Duodenal mucosa (tissue), 2 donors: Measurements from ENCODE around the gene FLT1.

Source experiments
- H3K27ac ChIP-seq: one replicate; pipeline ENCODE4 v1.7.0; 2013; ENCODE audit warnings: low read depth, low read length
- H3K27me3 ChIP-seq, 2 donors: one replicate each; pipeline ENCODE4 v1.7.0; 2013; ENCODE audit warnings: low read length in 2 of 2, control low read depth in 1 of 2; ENCODE audit not compliant: insufficient read depth in 2 of 2, control insufficient read depth in 1 of 2
- H3K36me3 ChIP-seq, 2 donors: one replicate each; pipeline ENCODE4 v1.7.0; 2013; ENCODE audit warnings: low read length in 2 of 2, control low read depth in 1 of 2; ENCODE audit not compliant: insufficient read depth in 2 of 2, control insufficient read depth in 1 of 2
- H3K4me1 ChIP-seq, 2 donors: one replicate each; pipeline ENCODE4 v1.7.0; 2013; ENCODE audit warnings: low read length in 2 of 2, control low read depth in 1 of 2; ENCODE audit not compliant: insufficient read depth in 2 of 2, control insufficient read depth in 1 of 2
- H3K4me3 ChIP-seq, 2 donors: one replicate each; pipeline ENCODE4 v1.7.0; 2013; ENCODE audit warnings: low read length in 2 of 2, low read depth in 1 of 2
- H3K9ac ChIP-seq, 2 donors: one replicate each; pipeline ENCODE4 v1.7.0; 2013; ENCODE audit warnings: low read length in 2 of 2, low read depth in 1 of 2
- H3K9me3 ChIP-seq, 2 donors: one replicate each; pipeline ENCODE4 v1.7.0; 2013; ENCODE audit warnings: low read length in 2 of 2, control low read depth in 1 of 2; ENCODE audit not compliant: control insufficient read depth in 1 of 2

The FLT1 gene

DNA sequence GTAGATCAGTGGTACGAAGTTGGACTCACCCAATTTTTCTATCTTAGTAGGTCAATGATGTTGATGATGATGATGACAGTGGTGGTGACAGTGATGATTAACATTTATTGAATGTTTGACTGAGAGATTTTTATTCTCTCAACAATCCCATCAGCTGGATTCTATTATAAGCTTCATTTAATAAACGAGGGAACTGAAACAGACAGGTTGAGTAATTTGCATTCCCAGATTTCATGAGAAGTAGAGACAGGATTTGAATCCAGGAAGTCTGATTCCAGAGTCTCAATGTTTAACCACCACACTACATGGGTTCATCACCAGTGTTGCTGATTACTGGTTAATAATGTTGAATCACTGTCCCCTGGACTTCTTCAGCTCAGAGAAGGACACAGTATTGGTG is 168.9 kb downstream of the FLT1 start:
- no peak overlapping the region for H3K4me3 ChIP-seq
- H3K9ac ChIP-seq = no peak overlapping the region
- no peaks in the 10 kb centered on the region for H3K27me3 ChIP-seq
- H3K36me3 ChIP-seq = no peaks in the 10 kb centered on the region
- H3K4me1 ChIP-seq = no peaks in the 10 kb centered on the region
- H3K9me3 ChIP-seq = no peaks in the 10 kb centered on the region
- H3K27ac ChIP-seq = no peak overlapping the region

GRCh38 chr13:28325022-28325421 is 169.9 kb downstream of the FLT1 start:
- Histone ChIP-seq H3K9me3 (no peaks in the 10 kb centered on the region), H3K36me3 (no peaks in the 10 kb centered on the region), H3K9ac (no peak overlapping the region), H3K27ac (no peak overlapping the region), H3K4me3 (no peak overlapping the region), H3K4me1 (no peaks in the 10 kb centered on the region), H3K27me3 (no peaks in the 10 kb centered on the region)

- H3K27ac ChIP-seq = no peak overlapping the region
- no peaks in the 10 kb centered on the region for H3K27me3 ChIP-seq
- no peaks in the 10 kb centered on the region for H3K9me3 ChIP-seq
- no peaks in the 10 kb centered on the region for H3K36me3 ChIP-seq
- H3K9ac ChIP-seq = no peak overlapping the region
- H3K4me3 ChIP-seq = no peak overlapping the region
- H3K4me1 ChIP-seq = no peaks in the 10 kb centered on the region
These were observed 170.6 kb downstream of the FLT1 start for GRCh38 chr13:28324181-28324789.

DNA sequence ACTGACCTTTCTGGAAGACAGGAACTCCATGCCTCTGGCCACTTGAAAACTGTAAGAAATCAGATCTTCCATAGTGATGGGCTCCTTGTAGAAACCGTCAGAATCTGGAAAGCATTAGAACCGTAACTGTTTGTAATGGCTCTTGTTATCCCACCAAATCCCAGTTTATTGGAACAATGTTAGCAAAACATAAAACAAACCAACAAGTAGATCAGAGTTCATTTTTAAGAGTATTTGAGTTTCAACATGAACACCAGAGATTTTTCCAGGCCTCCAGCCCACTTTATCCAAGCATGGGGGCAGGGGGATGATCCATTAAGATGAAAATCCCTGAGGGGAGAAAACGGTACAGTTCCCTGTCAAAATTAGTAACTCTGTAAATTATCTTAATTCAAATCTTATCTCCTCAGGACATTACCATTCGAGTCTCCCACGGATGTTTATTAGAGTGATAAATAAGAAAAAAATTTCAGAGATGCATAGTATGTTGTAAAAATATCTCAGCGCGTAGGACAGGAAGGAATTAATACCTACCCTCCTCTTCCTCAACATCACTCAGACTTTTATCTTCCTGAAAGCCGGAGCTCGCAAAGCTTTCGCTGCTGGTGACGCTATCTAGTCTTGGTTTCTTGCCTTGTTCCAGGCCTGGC is 172.5 kb downstream of the FLT1 start:
- Histone ChIP-seq H3K9ac (no peak overlapping the region), H3K4me3 (no peak overlapping the region), H3K27ac (no peak overlapping the region), H3K27me3 (no peaks in the 10 kb centered on the region), H3K36me3 (no peaks in the 10 kb centered on the region), H3K9me3 (no peaks in the 10 kb centered on the region), H3K4me1 (no peaks in the 10 kb centered on the region)

DNA sequence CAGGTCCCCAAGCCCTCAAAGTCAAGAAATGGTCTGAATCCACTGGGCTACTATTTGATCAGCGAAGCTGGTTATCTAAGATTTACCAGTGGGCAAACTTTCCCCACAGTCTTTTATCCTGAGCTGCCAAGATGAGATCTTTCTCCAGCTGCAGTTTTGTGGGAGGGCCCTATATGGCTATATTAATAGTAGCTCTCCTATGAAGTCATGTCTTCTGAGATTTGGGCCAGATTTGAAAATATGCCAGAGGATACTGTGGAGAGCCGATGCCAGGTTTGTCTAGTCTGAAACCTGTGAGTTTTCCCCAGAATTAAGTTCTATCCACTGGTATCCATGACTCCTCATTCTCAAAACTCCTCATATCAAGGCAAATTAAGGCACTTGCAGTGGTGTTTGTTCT is 173.2 kb downstream of the FLT1 start:
- Histone ChIP-seq H3K36me3 (no peaks in the 10 kb centered on the region), H3K9ac (no peak overlapping the region), H3K9me3 (no peaks in the 10 kb centered on the region), H3K27ac (no peak overlapping the region), H3K27me3 (no peaks in the 10 kb centered on the region), H3K4me3 (no peak overlapping the region), H3K4me1 (no peaks in the 10 kb centered on the region)

- H3K27ac ChIP-seq = no peak overlapping the region
- H3K27me3 ChIP-seq = no peaks in the 10 kb centered on the region
- H3K36me3 ChIP-seq = no peaks in the 10 kb centered on the region
- no peak overlapping the region for H3K9ac ChIP-seq
- H3K4me3 ChIP-seq = no peak overlapping the region
- no peaks in the 10 kb centered on the region for H3K9me3 ChIP-seq
- no peaks in the 10 kb centered on the region for H3K4me1 ChIP-seq
These were observed 173.9 kb downstream of the FLT1 start for GRCh38 chr13:28320884-28321574.

GRCh38 chr13:28320209-28320608 is 174.7 kb downstream of the FLT1 start:
- Histone ChIP-seq H3K36me3 (no peaks in the 10 kb centered on the region), H3K4me3 (no peak overlapping the region), H3K9me3 (no peaks in the 10 kb centered on the region), H3K9ac (no peak overlapping the region), H3K4me1 (no peaks in the 10 kb centered on the region), H3K27me3 (no peaks in the 10 kb centered on the region), H3K27ac (no peak overlapping the region)

- H3K36me3 ChIP-seq = no peaks in the 10 kb centered on the region
- H3K9ac ChIP-seq = no peak overlapping the region
- no peaks in the 10 kb centered on the region for H3K4me1 ChIP-seq
- H3K27me3 ChIP-seq = no peaks in the 10 kb centered on the region
- no peak overlapping the region for H3K27ac ChIP-seq
- no peak overlapping the region for H3K4me3 ChIP-seq
- no peaks in the 10 kb centered on the region for H3K9me3 ChIP-seq
These were observed 175.4 kb downstream of the FLT1 start for GRCh38 chr13:28319528-28319927.

DNA sequence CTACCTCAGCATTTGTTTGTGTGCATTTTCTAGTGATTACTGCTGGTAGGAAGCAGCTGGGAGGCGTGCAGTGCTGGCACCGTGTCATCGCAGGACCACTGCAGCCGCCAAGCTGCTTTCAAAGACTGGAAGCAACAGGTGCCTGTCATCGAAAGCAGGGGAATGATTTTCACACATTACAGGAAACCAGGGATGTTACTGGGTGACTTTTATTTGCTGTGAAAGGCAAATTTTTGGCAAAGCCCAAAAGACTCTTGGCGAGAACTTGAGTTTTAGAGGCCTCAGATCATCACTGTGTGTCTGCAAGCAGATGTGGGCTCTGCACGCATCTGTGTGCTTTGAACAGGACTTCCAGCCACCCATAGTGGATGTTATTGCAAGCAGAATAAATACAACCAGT is 176.4 kb downstream of the FLT1 start:
- no peaks in the 10 kb centered on the region for H3K36me3 ChIP-seq
- H3K27ac ChIP-seq = no peak overlapping the region
- no peak overlapping the region for H3K9ac ChIP-seq
- no peaks in the 10 kb centered on the region for H3K9me3 ChIP-seq
- no peaks in the 10 kb centered on the region for H3K4me1 ChIP-seq
- no peak overlapping the region for H3K4me3 ChIP-seq
- no peaks in the 10 kb centered on the region for H3K27me3 ChIP-seq

- Histone ChIP-seq H3K4me1 (no peaks in the 10 kb centered on the region), H3K9ac (no peak overlapping the region), H3K27me3 (no peaks in the 10 kb centered on the region), H3K36me3 (no peaks in the 10 kb centered on the region), H3K4me3 (no peak overlapping the region), H3K9me3 (no peaks in the 10 kb centered on the region), H3K27ac (no peak overlapping the region)
These were observed 178.1 kb downstream of the FLT1 start for GRCh38 chr13:28316836-28317235.
